Spleen (tissue), 11 donors: ENCODE results near the gene IL17REL. TPM values are rescaled to one million over a fixed set of nuclear protein-coding genes. Genes with fewer than 3 reads are reported as not detected.

ENCODE experiments used
- DNase-seq: peaks from one replicate; pipeline ENCODE4 v3.0.0-alpha.2; 2020
- H3K27ac ChIP-seq, 8 donors: fragments of 200-600 bp; sonication (generic) in 7 of 8; 1 replicate in 4 of 8; 2 replicates in 4 of 8; pipeline versions ENCODE4 v1.5.0 to v1.8.0; 2016 to 2021; ENCODE audit warnings: inconsistent platforms in 4 of 8, mild to moderate bottlenecking in 4 of 8, moderate library complexity in 1 of 8
- H3K27me3 ChIP-seq, 7 donors: fragments of 200-600 bp; sonication (generic) in 6 of 7; replicated peaks in 1 of 7; 1 replicate in 4 of 7; 2 replicates in 3 of 7; pipeline versions ENCODE4 v1.5.0 to v1.8.0; 2016 to 2021; ENCODE audit warnings: inconsistent platforms in 3 of 7, mild to moderate bottlenecking in 1 of 7
- H3K36me3 ChIP-seq, 6 donors: fragments of 200-600 bp; sonication (generic) in 5 of 6; 1 replicate in 4 of 6; 2 replicates in 2 of 6; pipeline versions ENCODE4 v1.5.0 to v1.8.0; 2016 to 2021; ENCODE audit warnings: inconsistent platforms in 2 of 6
- H3K4me1 ChIP-seq, 6 donors: fragments of 200-600 bp; sonication (generic) in 5 of 6; 1 replicate in 3 of 6; 2 replicates in 3 of 6; pipeline versions ENCODE4 v1.5.0 to v1.8.0; 2016 to 2021; ENCODE audit warnings: inconsistent platforms in 3 of 6
- H3K4me3 ChIP-seq, 8 donors: fragments of 200-600 bp; sonication (generic) in 7 of 8; 1 replicate in 4 of 8; 2 replicates in 4 of 8; pipeline versions ENCODE4 v1.5.0 to v1.8.0; 2016 to 2021; ENCODE audit warnings: inconsistent platforms in 4 of 8, mild to moderate bottlenecking in 4 of 8, moderate library complexity in 2 of 8
- H3K9me3 ChIP-seq, 8 donors: fragments of 200-600 bp; sonication (generic) in 7 of 8; 1 replicate in 4 of 8; 2 replicates in 4 of 8; pipeline versions ENCODE4 v1.5.0 to v1.8.0; 2016 to 2021; ENCODE audit warnings: inconsistent platforms in 4 of 8
- POLR2A ChIP-seq, 3 donors: fragments of 450-650 bp; IDR thresholded peaks; one replicate each; pipeline ENCODE4 v1.5.1; 2017; ENCODE audit warnings: antibody characterized with exemption in 3 of 3, mild to moderate bottlenecking in 1 of 3
- POLR2AphosphoS5 ChIP-seq, 3 donors: sonication (generic); formaldehyde crosslinking; IDR thresholded peaks; one replicate each; pipeline ENCODE4 v1.5.1; 2017; ENCODE audit warnings: antibody characterized with exemption in 3 of 3
- WGBS, 5 donors: extraction: QIAGEN DNeasy Blood & Tissue Kit in 3 of 5; methylation state at CpG; one replicate each; pipeline versions ENCODE4 v1.1.5 to v1.1.7; 2013 to 2018; 5-methylcytosine and 5-hydroxymethylcytosine counted together
- intact Hi-C: fragments of 100-400 bp; cut with DNase I; formaldehyde crosslinking; loops from one replicate; pipeline ENCODE4 v1.15.0; 2023; ENCODE audit warnings: low total_unique reads
- polyA plus RNA-seq, 3 donors: library from polyadenylated mRNA; stranded (reverse); fragments of 200-250 nt; gene quantifications; one replicate each; pipeline ENCODE4 v1.2.1, GENCODE V29; 2013
- total RNA-seq, 7 donors: library from RNA; depleted of rRNA in 3 of 7; stranded (reverse); fragments of >200 nt in 3 of 7; fragmentation: NEBNext Ultra II Directional in 4 of 7; extraction: Animal tissue kit (Norgen Biotek cat#: 25700) in 4 of 7; gene quantifications; one replicate each; pipeline versions ENCODE4 v1.1.0 to v1.2.1, GENCODE V29; 2016 to 2021
- TF ChIP-seq, protein P1 (sequence below), 11 experiments: fragments of 200-600 bp in 7 of 11; fragments of 450-650 bp in 4 of 11; sonication (generic) in 4 of 11; IDR thresholded peaks in 8 of 11; conservative IDR thresholded peaks in 3 of 11; 1 replicate in 7 of 11; 2 replicates in 4 of 11; pipeline versions ENCODE4 v1.4.0 to v1.8.0; 2016 to 2021; ENCODE audit warnings: antibody characterized with exemption in 11 of 11, inconsistent platforms in 4 of 11, mild to moderate bottlenecking in 1 of 11
- donor health status: healthy with polysubstance abuse.
- donor health status: DM: no; HTN: no; CAD: no; lungs with moderate emphysema.
- donor health status: DM: no; HTN: no; CAD: no.
- donor health status: Bipolar disorder and iron deficiency.
- donor health status: healthy.
- donor health status: DM: no; HTN: no; CAD: no.
- donor health status: DM: yes; HTN: yes; CAD: no.

Gene IL17REL
- total and polyA plus RNA-seq, 10 donors, result 0.21 to 1.9 (median 0.83) TPM

GRCh38 chr22:50022171-50022819 is 9.7 kb upstream of the IL17REL start:
- no peak for TF ChIP-seq POLR2A (IDR thresholded peaks at IDR 0.05)
- TF ChIP-seq, protein P1, sequence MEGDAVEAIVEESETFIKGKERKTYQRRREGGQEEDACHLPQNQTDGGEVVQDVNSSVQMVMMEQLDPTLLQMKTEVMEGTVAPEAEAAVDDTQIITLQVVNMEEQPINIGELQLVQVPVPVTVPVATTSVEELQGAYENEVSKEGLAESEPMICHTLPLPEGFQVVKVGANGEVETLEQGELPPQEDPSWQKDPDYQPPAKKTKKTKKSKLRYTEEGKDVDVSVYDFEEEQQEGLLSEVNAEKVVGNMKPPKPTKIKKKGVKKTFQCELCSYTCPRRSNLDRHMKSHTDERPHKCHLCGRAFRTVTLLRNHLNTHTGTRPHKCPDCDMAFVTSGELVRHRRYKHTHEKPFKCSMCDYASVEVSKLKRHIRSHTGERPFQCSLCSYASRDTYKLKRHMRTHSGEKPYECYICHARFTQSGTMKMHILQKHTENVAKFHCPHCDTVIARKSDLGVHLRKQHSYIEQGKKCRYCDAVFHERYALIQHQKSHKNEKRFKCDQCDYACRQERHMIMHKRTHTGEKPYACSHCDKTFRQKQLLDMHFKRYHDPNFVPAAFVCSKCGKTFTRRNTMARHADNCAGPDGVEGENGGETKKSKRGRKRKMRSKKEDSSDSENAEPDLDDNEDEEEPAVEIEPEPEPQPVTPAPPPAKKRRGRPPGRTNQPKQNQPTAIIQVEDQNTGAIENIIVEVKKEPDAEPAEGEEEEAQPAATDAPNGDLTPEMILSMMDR (IDR thresholded peaks at IDR 0.05 in 8 of 11, conservative IDR thresholded peaks at IDR 0.05 in 3 of 11), result no peak
- TF ChIP-seq POLR2AphosphoS5 (IDR thresholded peaks at IDR 0.05), result no peak
- Histone ChIP-seq H3K36me3 (no peaks in the 10 kb centered on the region), H3K4me3 (no peak overlapping the region), H3K27me3 (peaks cover 0 to 18% (median 0%) of the 10 kb centered on the region in 7 donors), H3K27ac (no peak overlapping the region), H3K9me3 (no peaks in the 10 kb centered on the region), H3K4me1 (peaks cover 0 to 15% (median 5%) of the 10 kb centered on the region in 6 donors)
- WGBS, 5 donors, result 85 to 92% (median 90%) methylated on average over 14 of the region's 14 CpGs
- intact Hi-C loops, result no loop called here
- no peak for DNase-seq

- peaks cover 0 to 34% (median 15%) of the 10 kb centered on the region in 7 donors for H3K27me3 ChIP-seq
- no peaks in the 10 kb centered on the region for H3K36me3 ChIP-seq
- WGBS, 5 donors, result 89 to 95% (median 92%) methylated on average over 15 of the region's 15 CpGs
- TF ChIP-seq, protein P1 (IDR thresholded peaks at IDR 0.05 in 8 of 11, conservative IDR thresholded peaks at IDR 0.05 in 3 of 11), result no peak
- TF ChIP-seq POLR2AphosphoS5 (IDR thresholded peaks at IDR 0.05), result no peak
- no peak for TF ChIP-seq POLR2A (IDR thresholded peaks at IDR 0.05)
- H3K9me3 ChIP-seq, result no peaks in the 10 kb centered on the region
- no peak overlapping the region for H3K4me3 ChIP-seq
- intact Hi-C loops, result no loop called here
- peaks cover 0 to 32% (median 19%) of the 10 kb centered on the region in 6 donors for H3K4me1 ChIP-seq
- H3K27ac ChIP-seq, result no peak overlapping the region
- peak; percentile 10 for DNase-seq
Measured at GRCh38 chr22:50020606-50021005, 8.0 kb upstream of the IL17REL start.

- WGBS, 5 donors, result 55 to 73% (median 64%) methylated on average over 3 of the region's 3 CpGs
- H3K9me3 ChIP-seq, result no peaks in the 10 kb centered on the region
- peaks cover 2 to 43% (median 27%) of the 10 kb centered on the region in 7 donors for H3K27me3 ChIP-seq
- H3K27ac ChIP-seq, result peak overlapping the region in 1 of 8 donors; percentile 16
- intact Hi-C loops, result no loop called here
- TF ChIP-seq POLR2A (IDR thresholded peaks at IDR 0.05) (no peak), POLR2AphosphoS5 (IDR thresholded peaks at IDR 0.05) (no peak)
- TF ChIP-seq, protein P1 (IDR thresholded peaks at IDR 0.05 in 8 of 11, conservative IDR thresholded peaks at IDR 0.05 in 3 of 11), result no peak
- H3K4me3 ChIP-seq, result no peak overlapping the region
- H3K36me3 ChIP-seq, result no peaks in the 10 kb centered on the region
- peak; percentile 58 for DNase-seq
- peaks cover 0 to 45% (median 29%) of the 10 kb centered on the region in 6 donors for H3K4me1 ChIP-seq
Measured at GRCh38 chr22:50019316-50019715, 6.8 kb upstream of the IL17REL start.

DNA sequence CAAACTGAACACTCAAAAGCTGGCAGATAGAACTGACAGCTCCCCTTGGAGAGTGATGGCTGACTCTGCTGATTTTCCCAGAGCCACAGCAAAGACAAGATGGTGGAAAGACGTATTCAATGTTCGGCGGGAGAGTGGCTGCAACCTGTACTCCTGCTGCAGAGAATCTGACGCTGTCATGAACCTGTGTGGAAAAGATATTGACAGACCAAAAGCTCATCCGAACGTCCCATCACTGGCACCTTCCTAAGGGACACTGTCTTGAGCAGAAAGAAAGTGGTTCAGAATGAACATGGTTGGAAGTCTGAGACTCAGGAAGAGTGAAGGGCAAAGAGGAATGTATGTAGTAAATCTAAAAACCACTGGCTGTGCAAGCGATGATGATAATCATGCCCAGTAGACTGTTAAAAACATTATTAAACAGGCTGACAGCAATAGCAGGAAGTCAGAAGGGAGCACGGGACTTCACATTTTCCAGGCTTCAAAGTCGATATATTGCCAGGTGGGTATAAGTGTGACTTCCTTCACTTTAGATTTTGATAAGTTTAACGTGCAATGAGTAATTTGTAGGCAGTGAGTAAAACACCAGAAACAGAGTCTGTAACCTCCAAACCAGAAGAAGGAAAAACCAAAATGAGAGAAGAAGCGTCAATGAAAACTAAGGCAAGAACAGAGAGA is 6.2 kb upstream of the IL17REL start:
- Histone ChIP-seq H3K36me3 (no peaks in the 10 kb centered on the region), H3K9me3 (no peaks in the 10 kb centered on the region), H3K4me1 (peaks cover 0 to 50% (median 34%) of the 10 kb centered on the region in 6 donors), H3K4me3 (no peak overlapping the region), H3K27me3 (peaks cover 2 to 49% (median 33%) of the 10 kb centered on the region in 7 donors), H3K27ac (peak overlapping the region in 1 of 8 donors; percentile 52)
- peak; percentile 10 for DNase-seq
- WGBS, 5 donors, result 35 to 46% (median 45%) methylated on average over 11 of the region's 11 CpGs
- no peak for TF ChIP-seq POLR2AphosphoS5 (IDR thresholded peaks at IDR 0.05)
- intact Hi-C loops, result no loop called here
